GM21529 (cell line): Measurements from ENCODE around the gene NDUFA11.
"Not testable (repeated sequence)": the region's sequence is repeated elsewhere in the genome, so short reads cannot be mapped to it uniquely, and the experiment has no call there.

Experiments
- ATAC-seq: cut with Tn5 transposase; IDR thresholded peaks from one replicate; pipeline ENCODE4 v1.9.1; 2021; ENCODE audit not compliant: unreplicated experiment

The NDUFA11 gene

DNA sequence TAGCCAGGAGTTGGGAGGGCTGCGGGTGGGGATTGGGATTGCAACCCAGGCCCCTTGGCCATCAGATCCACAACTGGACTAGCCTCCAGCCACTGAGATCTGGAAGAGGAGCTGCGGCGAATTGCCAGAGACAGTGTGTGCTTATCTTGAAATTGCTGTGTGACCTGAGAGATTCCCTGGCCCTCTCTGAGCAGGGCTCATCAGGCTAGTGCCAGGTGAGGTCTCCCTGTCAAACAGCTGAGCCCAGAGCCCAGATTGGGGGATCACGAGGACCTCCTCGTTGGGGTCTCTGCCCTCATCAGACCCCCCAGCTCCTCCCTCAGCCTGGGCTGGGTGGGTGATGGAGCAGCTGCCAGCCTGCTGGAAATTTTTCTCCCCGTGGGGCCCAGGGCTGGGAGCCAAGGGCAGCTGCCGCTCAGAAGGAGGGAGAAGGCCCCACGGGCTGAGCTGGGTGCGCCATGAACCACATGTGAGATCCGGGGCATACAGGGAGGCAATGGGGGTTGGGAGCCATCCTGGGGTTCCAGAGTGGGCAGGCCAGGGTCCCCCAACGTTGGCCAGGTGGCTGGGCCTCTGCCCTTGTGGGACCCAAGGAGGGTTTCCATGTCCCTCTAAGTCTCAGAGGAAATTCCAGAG is 40.4 kb downstream of the NDUFA11 start:
- no peak for ATAC-seq

DNA sequence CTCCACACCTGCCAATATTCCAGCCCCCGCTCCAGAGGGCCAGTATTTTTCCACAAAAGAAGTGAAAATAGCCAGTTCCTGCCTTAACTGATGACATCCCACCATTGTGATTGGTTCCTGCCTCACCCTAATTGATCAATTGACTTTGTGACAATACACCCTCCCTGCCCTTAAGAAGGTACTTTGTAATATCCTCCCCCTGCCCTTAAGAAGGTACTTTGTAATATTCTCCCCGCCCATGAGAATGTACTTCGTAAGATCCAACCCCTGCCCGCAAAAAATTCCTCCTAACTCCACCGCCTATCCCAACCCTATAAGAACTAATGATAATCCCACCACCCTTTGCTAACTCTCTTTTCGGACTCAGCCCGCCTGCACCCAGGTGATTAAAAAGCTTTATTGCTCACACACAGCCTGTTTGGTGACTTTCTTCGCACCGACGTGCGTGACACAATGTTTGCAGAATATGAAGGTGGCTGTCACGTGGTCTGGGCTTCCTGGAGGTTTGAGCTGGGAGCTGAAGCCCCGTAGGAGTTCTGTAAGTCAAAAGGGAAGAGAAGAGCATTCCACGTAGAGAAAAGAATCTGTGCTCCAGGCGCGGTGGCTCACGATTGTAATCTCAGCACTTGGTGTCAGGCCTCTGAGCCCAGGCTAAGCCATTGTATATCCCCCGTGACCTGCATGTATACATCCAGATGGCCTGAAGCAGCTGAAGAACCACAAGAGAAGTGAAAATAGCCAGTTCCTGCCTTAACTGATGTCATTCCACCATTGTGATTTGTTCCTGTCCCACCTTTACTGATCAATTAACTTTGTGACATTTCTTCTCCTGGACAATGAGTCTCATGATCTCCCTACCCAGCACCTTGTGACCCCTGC is 46.1 kb downstream of the NDUFA11 start:
- ATAC-seq = no peak

GRCh38 chr19:5855151-5855550 is 48.4 kb downstream of the NDUFA11 start:
- not testable (repeated sequence) for ATAC-seq

- not testable (repeated sequence) for ATAC-seq
Measured at GRCh38 chr19:5854121-5854520, 49.5 kb downstream of the NDUFA11 start.

GRCh38 chr19:5851302-5851701 is 52.3 kb downstream of the NDUFA11 start, which contains the start of gene FUT3:
TSS of gene FUT3 (minus strand) at chr19:5851449.
- no peak for ATAC-seq

DNA sequence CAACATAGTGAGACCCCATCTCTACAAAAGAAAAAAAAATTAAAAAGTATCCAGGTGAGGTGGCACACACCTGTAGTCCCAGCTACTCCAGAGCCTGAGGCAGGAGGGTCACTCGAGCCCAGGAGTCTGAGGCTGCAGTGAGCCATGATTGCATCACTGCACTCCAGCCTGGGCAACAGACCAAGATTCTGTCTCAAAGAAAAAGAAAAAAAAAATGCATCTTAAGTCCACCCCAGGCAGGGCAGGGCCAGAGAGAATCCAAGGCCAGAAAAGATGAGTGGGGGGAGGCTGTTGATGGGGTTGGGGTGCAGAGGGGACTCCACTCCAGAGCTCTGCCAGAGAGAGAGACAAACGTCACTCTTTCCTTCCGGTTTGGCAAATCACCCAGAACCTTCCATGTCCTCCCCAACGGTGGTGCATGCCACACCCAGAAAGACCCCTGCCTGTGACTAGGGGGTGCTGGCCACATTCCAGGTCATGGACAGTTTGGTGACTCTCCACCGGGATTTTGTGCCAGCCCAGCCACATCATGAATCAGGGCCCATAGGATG is 52.8 kb downstream of the NDUFA11 start:
- ATAC-seq = no peak

- no peak for ATAC-seq
Measured at GRCh38 chr19:5850189-5850588, 53.4 kb downstream of the NDUFA11 start.

DNA sequence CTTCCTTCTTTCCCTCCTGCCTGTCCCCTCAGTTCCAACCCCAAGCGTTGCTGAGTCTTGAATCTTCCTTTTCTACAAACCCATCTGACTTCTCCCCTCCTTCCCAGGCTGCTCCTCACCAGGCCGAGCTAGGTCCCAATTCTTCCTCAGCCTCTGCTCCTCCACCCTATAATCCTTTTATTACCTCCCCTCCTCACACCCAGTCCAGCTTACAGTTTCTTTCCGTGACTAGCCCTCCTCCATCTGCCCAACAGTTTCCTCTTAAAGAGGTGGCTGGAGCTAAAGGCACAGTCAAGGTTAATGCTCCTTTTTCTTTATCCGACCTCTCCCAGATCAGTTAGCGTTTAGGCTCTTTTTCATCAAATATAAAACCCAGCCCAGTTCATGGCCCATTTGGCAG is 55.0 kb downstream of the NDUFA11 start:
- ATAC-seq = not testable (repeated sequence)

- ATAC-seq = not testable (repeated sequence)
Measured at GRCh38 chr19:5847846-5848245, 55.7 kb downstream of the NDUFA11 start.
